Esophagus (tissue), 2 donors: Measurements from ENCODE around the gene REXO4. TPM values are rescaled to one million over a fixed set of nuclear protein-coding genes. Genes with fewer than 3 reads are reported as not detected.

Experiments used
- H3K27ac ChIP-seq, 2 donors: one replicate each; pipeline ENCODE4 v1.5.1; 2013; ENCODE audit warnings: low read depth in 2 of 2, mild to moderate bottlenecking in 2 of 2, inconsistent platforms in 1 of 2, low read length in 1 of 2, moderate library complexity in 1 of 2
- H3K27me3 ChIP-seq, 2 donors: one replicate each; pipeline ENCODE4 v1.6.1; 2013; ENCODE audit warnings: low read length in 2 of 2, control low read depth in 1 of 2, mild to moderate bottlenecking in 1 of 2; ENCODE audit not compliant: insufficient read depth in 2 of 2, control insufficient read depth in 1 of 2
- H3K36me3 ChIP-seq, 2 donors: one replicate each; pipeline ENCODE4 v1.6.1; 2013; ENCODE audit warnings: low read length in 1 of 2; ENCODE audit not compliant: control insufficient read depth in 2 of 2, insufficient read depth in 2 of 2
- H3K4me1 ChIP-seq, 2 donors: one replicate each; pipeline ENCODE4 v1.6.1; 2013; ENCODE audit warnings: low read length in 1 of 2; ENCODE audit not compliant: control insufficient read depth in 2 of 2, insufficient read depth in 2 of 2
- H3K4me3 ChIP-seq, 2 donors: one replicate each; pipeline ENCODE4 v1.5.1; 2013; ENCODE audit warnings: low read length in 2 of 2, mild to moderate bottlenecking in 2 of 2, low read depth in 1 of 2, moderate library complexity in 1 of 2
- H3K9me3 ChIP-seq, 2 donors: one replicate each; pipeline ENCODE4 v1.6.1; 2013; ENCODE audit warnings: mild to moderate bottlenecking in 2 of 2, low read depth in 1 of 2, low read length in 1 of 2, moderate library complexity in 1 of 2; ENCODE audit not compliant: control insufficient read depth in 2 of 2, insufficient read depth in 1 of 2
- WGBS, 2 donors: extraction: QIAGEN DNeasy Blood & Tissue Kit; methylation state at CpG; one replicate each; pipeline ENCODE4 v1.1.7; 2013; 5-methylcytosine and 5-hydroxymethylcytosine counted together
- polyA plus RNA-seq, 2 donors: library from polyadenylated mRNA; stranded (reverse); fragments of 200-250 nt; gene quantifications; one replicate each; pipeline ENCODE4 v1.2.3, GENCODE V29; 2013
- donor health status: healthy with polysubstance abuse.
- donor health status: Bipolar disorder and iron deficiency.

The REXO4 gene
- polyA plus RNA-seq, 2 donors, result 10.6 to 15.2 TPM

DNA sequence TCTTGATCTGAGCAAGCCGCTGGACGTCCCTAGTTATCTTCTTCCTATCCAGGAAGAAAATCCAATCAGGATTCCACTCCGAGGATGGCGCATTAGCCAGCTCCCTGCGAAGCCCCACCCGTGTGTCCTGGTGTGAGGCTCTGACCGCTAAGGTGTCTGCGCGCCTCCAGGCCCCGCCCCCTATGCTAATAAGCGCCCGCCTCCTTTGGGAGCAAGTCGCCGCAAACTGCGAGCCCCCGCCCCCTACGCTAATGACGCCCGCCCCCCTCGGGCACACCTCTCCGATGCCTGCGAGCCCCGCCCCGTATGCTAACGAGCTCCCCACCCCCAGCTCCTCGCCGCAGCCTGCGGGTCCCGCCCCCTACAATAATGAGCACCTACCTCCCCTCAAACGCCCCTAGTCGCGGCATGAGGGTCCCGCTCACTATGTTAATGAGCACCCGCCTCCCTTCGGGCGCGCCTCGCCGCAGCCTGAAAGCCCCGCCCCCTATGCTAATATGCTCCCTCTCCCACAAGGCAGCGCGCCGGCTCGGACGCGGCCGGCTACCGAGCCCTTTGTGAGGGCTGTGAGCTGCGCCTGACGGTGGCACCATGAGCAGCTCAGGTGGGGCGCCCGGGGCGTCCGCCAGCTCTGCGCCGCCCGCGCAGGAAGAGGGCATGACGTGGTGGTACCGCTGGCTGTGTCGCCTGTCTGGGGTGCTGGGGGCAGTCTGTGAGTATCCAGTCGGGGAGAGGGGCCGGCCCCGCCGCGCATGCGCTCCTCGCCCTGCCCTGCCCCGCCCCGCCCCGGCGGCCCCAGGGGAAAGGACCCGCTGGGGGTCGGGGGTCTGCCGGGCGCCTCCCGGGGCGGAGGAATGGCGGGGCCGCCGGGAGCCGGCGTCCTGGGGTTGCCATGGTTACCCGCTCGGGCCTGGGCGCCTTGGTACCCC is 41.9 kb upstream of the REXO4 start, which contains the start of gene CACFD1:
CACFD1 (plus strand) TSS at position 503 of the 929 bp plus-strand sequence; CDS start at position 592, 89 bp downstream.
- WGBS, 2 donors, result 1 to 2% methylated on average over 68 to 86 of the region's 86 CpGs
- H3K27ac ChIP-seq, result peak within 1 kb of the TSS; percentile 72 to 91

DNA sequence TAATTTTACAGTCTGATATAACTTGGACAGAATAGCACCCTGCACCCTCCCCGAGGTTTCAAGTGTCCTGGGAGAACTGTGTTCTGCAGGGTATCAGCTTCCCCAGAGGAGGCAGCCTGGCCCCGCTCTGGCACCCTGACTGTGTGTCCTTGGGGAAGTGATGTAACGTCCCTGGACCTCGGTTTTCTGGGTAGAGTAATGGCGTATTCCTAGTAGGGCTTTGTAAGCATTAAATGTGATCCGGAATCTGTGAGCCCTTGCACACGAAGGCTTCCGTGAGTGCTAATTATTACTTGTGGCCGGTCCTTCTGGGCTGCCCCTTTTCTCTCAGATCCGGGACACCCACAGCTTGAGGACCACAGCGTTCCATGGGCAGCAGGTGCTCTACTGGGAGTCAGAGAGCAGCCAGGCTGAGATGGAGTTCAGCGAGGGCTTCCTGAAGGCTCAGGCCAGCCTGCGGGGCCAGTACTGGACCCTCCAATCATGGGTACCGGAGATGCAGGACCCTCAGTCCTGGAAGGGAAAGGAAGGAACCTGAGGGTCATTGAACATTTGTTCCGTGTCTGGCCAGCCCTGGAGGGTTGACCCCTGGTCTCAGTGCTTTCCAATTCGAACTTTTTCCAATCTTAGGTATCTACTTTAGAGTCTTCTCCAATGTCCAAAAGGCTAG is 41.0 kb upstream of the REXO4 start:
- Histone ChIP-seq H3K36me3 (peaks cover 0 to 4% of the 10 kb centered on the region in 2 donors), H3K4me1 (peaks cover 0 to 7% of the 10 kb centered on the region in 2 donors), H3K27me3 (no peaks in the 10 kb centered on the region), H3K27ac (no peak overlapping the region), H3K4me3 (no peak overlapping the region), H3K9me3 (no peaks in the 10 kb centered on the region)
- WGBS, 2 donors, result 70 to 73% methylated on average over 16 of the region's 16 CpGs

More for the DNA sequence above, 41.9 kb upstream of the REXO4 start, which contains the start of gene CACFD1:
- H3K9me3 ChIP-seq, result no peaks in the 10 kb centered on the region
- peak within 1 kb of the TSS; percentile 66 to 79 for H3K4me3 ChIP-seq
- H3K27me3 ChIP-seq, result no peaks in the 10 kb centered on the region
- H3K36me3 ChIP-seq, result peaks cover 0 to 6% of the 10 kb centered on the region in 2 donors
- H3K4me1 ChIP-seq, result peaks cover 0 to 7% of the 10 kb centered on the region in 2 donors

DNA sequence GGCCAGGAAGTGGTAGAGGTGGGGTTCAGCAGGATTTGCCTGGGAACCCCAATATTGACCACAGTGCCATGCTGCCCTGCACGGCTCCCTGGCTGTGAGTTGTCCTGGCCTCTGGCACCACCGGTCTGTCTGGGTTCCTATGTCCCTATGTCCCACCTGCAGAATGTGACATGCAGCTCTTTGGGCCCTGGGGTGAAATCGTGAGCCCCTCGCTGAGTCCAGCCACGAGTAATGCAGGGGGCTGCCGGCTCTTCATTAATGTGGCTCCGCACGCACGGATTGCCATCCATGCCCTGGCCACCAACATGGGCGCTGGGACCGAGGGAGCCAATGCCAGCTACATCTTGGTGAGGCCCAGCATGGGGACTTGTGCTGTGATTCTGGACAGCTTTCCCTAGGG is 39.9 kb upstream of the REXO4 start:
- no peaks in the 10 kb centered on the region for H3K9me3 ChIP-seq
- no peaks in the 10 kb centered on the region for H3K36me3 ChIP-seq
- 94 to 96% methylated on average over 11 of the region's 11 CpGs for WGBS, 2 donors
- no peaks in the 10 kb centered on the region for H3K27me3 ChIP-seq
- H3K27ac ChIP-seq, result no peak overlapping the region
- H3K4me3 ChIP-seq, result no peak overlapping the region
- H3K4me1 ChIP-seq, result peaks cover 0 to 7% of the 10 kb centered on the region in 2 donors

DNA sequence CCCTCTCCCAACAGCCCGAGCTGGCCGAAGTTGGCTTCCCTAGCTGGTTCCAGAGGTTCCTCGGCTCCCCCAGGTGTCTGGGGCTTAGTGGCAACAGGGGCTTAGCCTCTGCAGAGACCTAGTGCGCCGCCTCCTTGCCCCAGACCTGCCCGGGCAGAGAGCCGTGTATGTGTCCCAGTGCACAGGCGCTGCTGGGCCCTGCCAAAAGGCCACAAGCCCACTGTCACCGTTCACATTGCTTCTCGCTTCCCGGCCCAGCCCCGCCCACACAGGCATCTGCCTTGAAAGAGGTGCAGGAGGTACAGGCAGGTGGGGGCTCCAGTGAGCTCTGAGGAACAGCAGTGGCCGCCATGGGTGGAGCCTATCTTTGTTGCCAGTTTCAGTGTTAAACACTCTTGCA is 39.4 kb upstream of the REXO4 start:
- no peak overlapping the region for H3K4me3 ChIP-seq
- no peaks in the 10 kb centered on the region for H3K9me3 ChIP-seq
- 65 to 72% methylated on average over 13 of the region's 13 CpGs for WGBS, 2 donors
- H3K36me3 ChIP-seq, result no peaks in the 10 kb centered on the region
- H3K27ac ChIP-seq, result no peak overlapping the region
- peaks cover 0 to 7% of the 10 kb centered on the region in 2 donors for H3K4me1 ChIP-seq
- H3K27me3 ChIP-seq, result no peaks in the 10 kb centered on the region

DNA sequence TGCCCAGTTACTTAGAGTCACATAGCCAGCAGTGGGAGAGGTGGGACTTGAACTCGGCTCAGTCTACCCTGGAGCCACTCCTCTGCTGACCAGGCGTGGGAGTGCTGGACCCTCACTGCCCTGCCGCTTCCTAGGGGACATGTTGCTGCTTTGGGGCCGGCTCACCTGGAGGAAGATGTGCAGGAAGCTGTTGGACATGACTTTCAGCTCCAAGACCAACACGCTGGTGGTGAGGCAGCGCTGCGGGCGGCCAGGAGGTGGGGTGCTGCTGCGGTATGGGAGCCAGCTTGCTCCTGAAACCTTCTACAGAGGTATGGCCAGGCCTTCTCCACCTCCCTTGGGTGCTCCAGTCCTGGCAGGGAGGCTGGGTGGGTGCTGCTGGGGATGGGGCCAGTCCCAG is 38.6 kb upstream of the REXO4 start:
- H3K27me3 ChIP-seq, result no peaks in the 10 kb centered on the region
- no peaks in the 10 kb centered on the region for H3K9me3 ChIP-seq
- H3K4me3 ChIP-seq, result no peak overlapping the region
- WGBS, 2 donors, result 92 to 96% methylated on average over 9 of the region's 9 CpGs
- no peak overlapping the region for H3K27ac ChIP-seq
- no peaks in the 10 kb centered on the region for H3K36me3 ChIP-seq
- H3K4me1 ChIP-seq, result peaks cover 0 to 7% of the 10 kb centered on the region in 2 donors

DNA sequence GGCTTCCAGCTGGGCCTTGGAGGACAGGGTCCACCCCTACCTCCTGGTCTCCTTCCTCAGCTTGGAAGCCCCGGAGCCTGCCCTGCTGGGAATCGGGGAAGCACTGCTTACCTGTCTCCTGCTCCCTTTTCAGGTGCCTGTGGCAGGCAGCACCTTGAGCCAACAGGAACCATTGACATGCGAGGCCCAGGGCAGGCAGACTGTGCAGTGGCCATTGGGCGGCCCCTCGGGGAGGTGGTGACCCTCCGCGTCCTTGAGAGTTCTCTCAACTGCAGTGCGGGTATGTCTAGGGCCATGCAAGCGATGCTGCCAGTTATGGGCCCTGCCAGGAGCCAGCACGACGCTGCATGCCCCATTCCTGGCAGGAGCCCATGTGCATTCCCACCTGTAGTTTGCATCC is 38.1 kb upstream of the REXO4 start:
- Histone ChIP-seq H3K4me3 (no peak overlapping the region), H3K9me3 (no peaks in the 10 kb centered on the region), H3K36me3 (no peaks in the 10 kb centered on the region), H3K27ac (no peak overlapping the region), H3K4me1 (peaks cover 0 to 5% of the 10 kb centered on the region in 2 donors), H3K27me3 (no peaks in the 10 kb centered on the region)
- WGBS, 2 donors, result 89 to 90% methylated on average over 11 of the region's 11 CpGs

DNA sequence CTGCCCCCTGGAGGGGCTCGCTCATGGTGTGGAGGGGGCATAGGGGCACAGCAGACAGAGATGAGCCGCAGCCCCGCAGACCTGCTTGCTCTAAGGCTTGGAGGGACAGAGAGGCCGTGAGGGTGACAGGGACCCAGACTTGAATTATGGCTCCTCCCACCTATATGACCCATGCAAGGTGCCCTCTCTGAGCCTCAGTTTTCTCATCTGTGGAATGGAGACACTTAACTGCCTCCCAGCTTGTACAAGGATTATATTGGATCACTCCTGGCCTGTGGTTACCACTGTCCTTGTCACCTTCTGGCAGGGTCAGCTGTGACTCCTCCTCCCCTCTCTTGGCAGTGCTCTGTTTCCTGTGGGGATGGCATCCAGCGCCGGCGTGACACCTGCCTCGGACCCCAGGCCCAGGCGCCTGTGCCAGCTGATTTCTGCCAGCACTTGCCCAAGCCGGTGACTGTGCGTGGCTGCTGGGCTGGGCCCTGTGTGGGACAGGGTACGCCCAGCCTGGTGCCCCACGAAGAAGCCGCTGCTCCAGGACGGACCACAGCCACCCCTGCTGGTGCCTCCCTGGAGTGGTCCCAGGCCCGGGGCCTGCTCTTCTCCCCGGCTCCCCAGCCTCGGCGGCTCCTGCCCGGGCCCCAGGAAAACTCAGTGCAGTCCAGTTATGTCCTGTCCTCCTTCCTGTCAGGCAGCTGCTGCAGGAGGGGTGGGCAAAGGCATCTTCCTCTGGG is 37.3 kb upstream of the REXO4 start:
- Histone ChIP-seq H3K27ac (no peak overlapping the region), H3K4me1 (no peaks in the 10 kb centered on the region), H3K27me3 (no peaks in the 10 kb centered on the region), H3K9me3 (no peaks in the 10 kb centered on the region), H3K4me3 (no peak overlapping the region), H3K36me3 (no peaks in the 10 kb centered on the region)
- 91 to 97% methylated on average over 20 of the region's 20 CpGs for WGBS, 2 donors

- Histone ChIP-seq H3K9me3 (no peaks in the 10 kb centered on the region), H3K27me3 (no peaks in the 10 kb centered on the region)
- WGBS, 2 donors, result 87 to 92% methylated on average over 19 of the region's 19 CpGs
Measured at GRCh38 chr9:133454325-133454724, 36.5 kb upstream of the REXO4 start.

DNA sequence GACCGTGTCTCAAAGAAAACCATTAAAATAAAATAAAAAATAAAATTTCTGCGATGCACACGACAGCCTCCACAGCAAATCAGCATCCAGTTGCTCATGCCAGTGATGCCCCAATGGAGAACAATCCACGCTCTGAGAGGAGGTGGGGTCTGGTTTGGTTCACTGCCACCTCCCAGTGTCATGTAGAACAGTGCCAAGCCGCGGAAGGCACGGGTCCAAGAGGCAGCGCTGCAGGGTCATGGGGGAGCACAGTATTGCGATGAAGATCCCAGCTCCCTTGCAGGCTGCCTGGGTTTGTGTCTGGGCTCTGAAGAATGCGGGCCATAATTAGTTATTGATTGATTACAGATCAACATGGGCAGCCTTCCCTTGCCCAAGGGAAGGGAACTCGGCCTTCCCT is 35.8 kb upstream of the REXO4 start:
- Histone ChIP-seq H3K27ac (no peak overlapping the region), H3K9me3 (no peaks in the 10 kb centered on the region), H3K4me3 (no peak overlapping the region), H3K4me1 (no peaks in the 10 kb centered on the region), H3K27me3 (no peaks in the 10 kb centered on the region), H3K36me3 (no peaks in the 10 kb centered on the region)
- 78 to 85% methylated on average over 11 of the region's 11 CpGs for WGBS, 2 donors

More at GRCh38 chr9:133454325-133454724, 36.5 kb upstream of the REXO4 start:
- Histone ChIP-seq H3K4me3 (no peak overlapping the region), H3K27ac (no peak overlapping the region), H3K36me3 (no peaks in the 10 kb centered on the region), H3K4me1 (no peaks in the 10 kb centered on the region)
